Neuronal stem cell (in vitro differentiated cells): ENCODE measurements around the gene LRPAP1.

Source experiments
- DNase-seq: peaks from one replicate; pipeline ENCODE4 v3.0.0-alpha.2; 2013; ENCODE audit warnings: low spot score
- H2AFZ ChIP-seq: one replicate; pipeline ENCODE4 v1.6.1; 2013; ENCODE audit warnings: mild to moderate bottlenecking, low read length, inconsistent platforms
- H2AK5ac ChIP-seq: 2 replicates; pipeline ENCODE4 v1.6.1; 2013; ENCODE audit warnings: low read depth, mild to moderate bottlenecking, inconsistent platforms, low read length, moderate library complexity, mixed read lengths
- H2BK120ac ChIP-seq: 2 replicates; pipeline ENCODE4 v1.6.1; 2013; ENCODE audit warnings: low read depth, mild to moderate bottlenecking, inconsistent platforms, low read length, moderate library complexity, mixed read lengths
- H2BK12ac ChIP-seq: one replicate; pipeline ENCODE4 v1.6.1; 2013; ENCODE audit warnings: low read length, inconsistent platforms
- H2BK15ac ChIP-seq: 2 replicates; pipeline ENCODE4 v1.6.1; 2013; ENCODE audit warnings: mild to moderate bottlenecking, low read length, inconsistent platforms, mixed read lengths
- H2BK5ac ChIP-seq: one replicate; pipeline ENCODE4 v1.6.1; 2013; ENCODE audit warnings: inconsistent platforms, mild to moderate bottlenecking, low read length, moderate library complexity
- H3K14ac ChIP-seq: one replicate; pipeline ENCODE4 v1.6.1; 2013; ENCODE audit warnings: low read length, inconsistent platforms
- H3K18ac ChIP-seq: 2 replicates; pipeline ENCODE4 v1.6.1; 2013; ENCODE audit warnings: low read length, inconsistent platforms
- H3K23ac ChIP-seq: 2 replicates; pipeline ENCODE4 v1.6.1; 2013; ENCODE audit warnings: low read depth, mild to moderate bottlenecking, mixed read lengths, low read length, inconsistent platforms; ENCODE audit not compliant: poor library complexity
- H3K27ac ChIP-seq: replicated peaks from 3 replicates; pipeline ENCODE4 v1.5.1; 2013; ENCODE audit warnings: low read length, inconsistent platforms
- H3K27me3 ChIP-seq, 3 experiments: 2 replicates each; pipeline ENCODE4 v1.6.1; 2013; ENCODE audit warnings: low read length in 3 of 3, mild to moderate bottlenecking in 2 of 3, inconsistent platforms in 1 of 3, low read depth in 1 of 3, mixed read lengths in 1 of 3, moderate library complexity in 1 of 3; ENCODE audit not compliant: control insufficient read depth in 3 of 3, insufficient read depth in 3 of 3
- H3K36me3 ChIP-seq, 2 donors: replicated peaks in 1 of 2; 2 replicates each; pipeline ENCODE4 v1.6.1; 2013; ENCODE audit warnings: low read length in 2 of 2; ENCODE audit not compliant: control insufficient read depth in 2 of 2, insufficient read depth in 2 of 2
- H3K4ac ChIP-seq: 2 replicates; pipeline ENCODE4 v1.6.1; 2013; ENCODE audit warnings: inconsistent platforms, mild to moderate bottlenecking, low read length, moderate library complexity
- H3K4me1 ChIP-seq, 2 donors: 1 replicate in 1 of 2; 2 replicates in 1 of 2; pipeline ENCODE4 v1.6.1; 2013; ENCODE audit warnings: low read length in 2 of 2, low read depth in 1 of 2; ENCODE audit not compliant: control insufficient read depth in 2 of 2, insufficient read depth in 1 of 2
- H3K4me2 ChIP-seq: one replicate; pipeline ENCODE4 v1.6.1; 2013; ENCODE audit warnings: mild to moderate bottlenecking, low read length, inconsistent platforms; ENCODE audit not compliant: insufficient read depth, poor library complexity, severe bottlenecking
- H3K4me3 ChIP-seq, 2 donors: 2 replicates each; pipeline ENCODE4 v1.5.1; 2013; ENCODE audit warnings: low read length in 2 of 2, mild to moderate bottlenecking in 2 of 2, inconsistent platforms in 1 of 2, moderate library complexity in 1 of 2
- H3K79me1 ChIP-seq: one replicate; pipeline ENCODE4 v1.6.1; 2013; ENCODE audit warnings: low read depth, mild to moderate bottlenecking, inconsistent platforms, low read length, moderate library complexity
- H3K9ac ChIP-seq: one replicate; pipeline ENCODE4 v1.6.1; 2013; ENCODE audit warnings: mild to moderate bottlenecking, low read depth, low read length, inconsistent platforms; ENCODE audit not compliant: poor library complexity
- H3K9me3 ChIP-seq, 2 donors: replicated peaks in 1 of 2; 2 replicates each; pipeline versions ENCODE3 to v1.6.1; 2013; ENCODE audit warnings: low read length in 2 of 2, mild to moderate bottlenecking in 2 of 2, inconsistent platforms in 1 of 2, low read depth in 1 of 2, mixed read lengths in 1 of 2, moderate library complexity in 1 of 2; ENCODE audit not compliant: control insufficient read depth in 2 of 2, insufficient read depth in 1 of 2
- H4K8ac ChIP-seq: one replicate; pipeline ENCODE4 v1.6.1; 2013; ENCODE audit warnings: low read depth, mild to moderate bottlenecking, inconsistent platforms, low read length, moderate library complexity
- H4K91ac ChIP-seq: one replicate; pipeline ENCODE4 v1.6.1; 2013; ENCODE audit warnings: low read length, low read depth, mild to moderate bottlenecking, inconsistent platforms; ENCODE audit not compliant: poor library complexity
- WGBS, 2 donors: extraction: QIAGEN DNeasy Blood & Tissue Kit; methylation state at CpG; one replicate each; pipeline ENCODE4 v1.1.7; 2013; ENCODE audit warnings: missing lambda C conversion rate in 2 of 2, mixed read lengths in 1 of 2; ENCODE audit not compliant: insufficient read length in 2 of 2, insufficient replicate concordance in 1 of 2; ENCODE audit errors: extremely low coverage in 2 of 2; 5-methylcytosine and 5-hydroxymethylcytosine counted together

LRPAP1 gene

DNA sequence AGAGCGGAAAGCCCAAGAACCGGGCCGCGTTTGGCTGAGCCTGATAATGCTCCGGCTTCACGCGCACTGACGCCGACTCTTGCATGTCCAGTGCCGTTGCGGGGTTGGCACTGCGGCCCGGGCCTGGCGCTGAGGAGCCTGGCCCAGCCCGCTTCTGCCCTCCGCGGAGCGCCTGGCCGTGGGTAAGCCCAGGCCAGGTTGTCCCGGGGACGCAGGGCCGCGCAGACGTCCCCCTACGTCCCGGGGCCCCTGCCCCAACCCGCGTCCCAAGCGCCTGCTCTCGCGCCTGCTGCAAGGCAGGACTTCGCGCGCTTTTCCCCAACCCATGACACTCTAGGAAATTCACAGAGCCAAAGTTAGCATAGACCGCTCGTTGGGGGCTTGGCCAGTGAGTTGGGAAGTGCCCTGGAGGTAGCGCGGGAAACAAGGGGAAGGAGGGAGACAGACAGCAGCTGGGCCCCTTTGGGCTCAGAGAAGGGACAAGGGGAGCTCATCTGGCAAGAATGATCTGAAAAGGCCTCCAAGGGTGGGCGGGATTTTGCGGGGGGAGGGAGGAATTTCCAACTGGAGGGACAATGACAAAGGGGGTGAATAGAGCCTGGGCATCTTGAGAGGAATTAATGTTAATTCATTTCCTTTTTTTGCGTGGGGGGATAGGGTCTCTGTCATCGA, 665 bp upstream of the LRPAP1 start:
- Histone ChIP-seq H3K9ac (peak overlapping the region; percentile 81), H3K36me3 (peaks cover 9 to 24% of the 10 kb centered on the region in 2 donors), H2AK5ac (peak overlapping the region; percentile 89), H4K91ac (no peak overlapping the region), H2BK15ac (no peak overlapping the region), H2BK12ac (peak overlapping the region; percentile 81), H3K27ac (peak overlapping the region; percentile 43), H4K8ac (peak overlapping the region; percentile 92), H3K23ac (peak overlapping the region; percentile 68), H3K27me3 (peaks cover 0 to 7% (median 0%) of the 10 kb centered on the region in 3 experiments), H3K9me3 (no peaks in the 10 kb centered on the region), H3K4me1 (peaks cover 15 to 19% of the 10 kb centered on the region in 2 donors), H3K4me3 (peak overlapping the region; percentile 43 to 99), H2AFZ (peak overlapping the region; percentile 94), H2BK120ac (no peak overlapping the region), H3K18ac (peak overlapping the region; percentile 95), H3K4me2 (peak overlapping the region; percentile 62), H3K79me1 (peaks cover 21% of the 10 kb centered on the region), H2BK5ac (peak overlapping the region; percentile 75), H3K4ac (no peak overlapping the region), H3K14ac (peak overlapping the region; percentile 82)
- WGBS, 2 donors: no CpG with 5 or more reads among the region's 42 CpGs
- no peak for DNase-seq

DNA sequence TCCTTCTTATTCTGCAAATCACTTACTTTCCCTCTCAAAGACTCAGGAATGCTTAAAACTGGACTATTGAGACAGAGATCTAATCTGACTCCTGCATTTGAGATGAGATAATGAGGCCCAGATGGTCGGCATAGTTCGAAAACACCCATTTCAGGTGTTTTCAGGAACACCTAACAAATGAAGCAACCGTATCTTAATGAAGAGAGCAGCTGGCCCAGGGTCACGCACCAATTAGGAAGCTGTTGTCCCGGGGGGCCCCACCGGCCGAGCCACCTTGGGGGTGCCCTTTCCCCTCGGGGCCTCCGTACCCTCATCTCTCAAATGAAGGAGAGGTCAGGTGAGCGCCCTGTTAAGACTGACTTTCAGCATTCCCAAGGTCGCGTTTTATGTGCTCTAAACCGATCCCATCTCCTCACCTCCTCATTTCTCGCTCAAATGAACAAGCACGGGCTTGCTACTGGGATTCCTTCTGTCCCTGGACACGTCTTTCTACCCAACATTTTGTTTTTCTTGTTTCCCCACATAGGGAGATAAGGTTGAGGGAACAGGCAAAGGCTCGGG, 824 bp downstream of the LRPAP1 start:
- no peak overlapping the region for H2BK15ac ChIP-seq
- H3K79me1 ChIP-seq: peaks cover 24% of the 10 kb centered on the region
- H2BK5ac ChIP-seq: peak overlapping the region; percentile 47
- WGBS, 2 donors: no CpG with 5 or more reads among the region's 17 CpGs
- H4K8ac ChIP-seq: no peak overlapping the region
- peak overlapping the region; percentile 98 to 99 for H3K4me3 ChIP-seq
- no peak overlapping the region for H3K27ac ChIP-seq
- no peak for DNase-seq
- peak overlapping the region; percentile 98 for H3K9ac ChIP-seq
- no peak overlapping the region for H2BK12ac ChIP-seq
- H3K27me3 ChIP-seq: peaks cover 0 to 7% (median 0%) of the 10 kb centered on the region in 3 experiments
- H3K23ac ChIP-seq: no peak overlapping the region
- H2AK5ac ChIP-seq: no peak overlapping the region
- peak overlapping the region; percentile 98 for H2AFZ ChIP-seq
- H3K18ac ChIP-seq: no peak overlapping the region
- H3K9me3 ChIP-seq: no peaks in the 10 kb centered on the region
- H3K36me3 ChIP-seq: peaks cover 9 to 38% of the 10 kb centered on the region in 2 donors
- H3K4ac ChIP-seq: no peak overlapping the region
- no peak overlapping the region for H4K91ac ChIP-seq
- peak overlapping the region; percentile 79 for H3K4me2 ChIP-seq
- no peak overlapping the region for H2BK120ac ChIP-seq
- peaks cover 15 to 28% of the 10 kb centered on the region in 2 donors for H3K4me1 ChIP-seq
- no peak overlapping the region for H3K14ac ChIP-seq

DNA sequence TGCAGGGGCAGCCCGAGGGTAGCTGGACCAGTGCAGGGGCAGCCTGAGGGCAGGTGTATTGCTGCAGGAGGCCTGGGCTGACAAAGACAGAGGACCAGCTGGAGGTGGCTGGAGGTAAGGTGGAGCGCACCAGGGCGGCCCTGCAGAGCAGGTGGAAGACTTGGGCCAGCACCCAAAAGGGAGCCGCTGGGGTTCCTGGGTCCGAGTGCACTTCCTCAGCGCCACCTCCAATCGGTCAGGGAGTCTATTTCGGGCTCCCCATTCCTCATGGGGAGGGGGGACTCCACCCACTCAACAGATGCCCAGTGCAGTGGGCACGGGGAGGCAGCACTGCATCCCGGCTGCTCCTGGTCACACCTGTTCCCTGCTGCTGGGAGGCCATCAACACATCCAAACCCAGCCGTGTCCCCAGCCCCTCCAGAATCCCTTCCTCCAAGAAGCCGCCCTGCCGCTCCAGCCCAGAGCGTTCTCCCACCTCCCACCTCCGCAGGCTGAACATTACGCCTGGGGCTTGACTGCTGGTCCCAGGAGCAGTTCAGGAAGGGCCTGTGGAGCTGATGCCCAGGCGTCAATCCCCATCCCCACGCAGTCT, 1.5 kb downstream of the LRPAP1 start:
- peak overlapping the region in 1 of 2 donors; percentile 99 for H3K4me3 ChIP-seq
- H3K9me3 ChIP-seq: no peaks in the 10 kb centered on the region
- H2BK12ac ChIP-seq: no peak overlapping the region
- H3K9ac ChIP-seq: peak overlapping the region; percentile 10
- no peak overlapping the region for H2BK120ac ChIP-seq
- peak overlapping the region; percentile 85 for H3K4ac ChIP-seq
- peak overlapping the region; percentile 4 for H4K8ac ChIP-seq
- H3K4me2 ChIP-seq: peak overlapping the region; percentile 79
- peaks cover 9 to 45% of the 10 kb centered on the region in 2 donors for H3K36me3 ChIP-seq
- peak overlapping the region; percentile 29 for H2BK5ac ChIP-seq
- H3K18ac ChIP-seq: peak overlapping the region; percentile 64
- H3K79me1 ChIP-seq: peaks cover 25% of the 10 kb centered on the region
- WGBS, 2 donors: no CpG with 5 or more reads among the region's 18 CpGs
- peak overlapping the region; percentile 1 for H3K23ac ChIP-seq
- no peak overlapping the region for H2AFZ ChIP-seq
- H3K14ac ChIP-seq: peak overlapping the region; percentile 44
- H4K91ac ChIP-seq: peak overlapping the region; percentile 22
- peak overlapping the region; percentile 54 for H2AK5ac ChIP-seq
- DNase-seq: no peak
- H3K27ac ChIP-seq: no peak overlapping the region
- no peak overlapping the region for H2BK15ac ChIP-seq
- peaks cover 15 to 29% of the 10 kb centered on the region in 2 donors for H3K4me1 ChIP-seq
- peaks cover 0 to 7% (median 0%) of the 10 kb centered on the region in 3 experiments for H3K27me3 ChIP-seq

DNA sequence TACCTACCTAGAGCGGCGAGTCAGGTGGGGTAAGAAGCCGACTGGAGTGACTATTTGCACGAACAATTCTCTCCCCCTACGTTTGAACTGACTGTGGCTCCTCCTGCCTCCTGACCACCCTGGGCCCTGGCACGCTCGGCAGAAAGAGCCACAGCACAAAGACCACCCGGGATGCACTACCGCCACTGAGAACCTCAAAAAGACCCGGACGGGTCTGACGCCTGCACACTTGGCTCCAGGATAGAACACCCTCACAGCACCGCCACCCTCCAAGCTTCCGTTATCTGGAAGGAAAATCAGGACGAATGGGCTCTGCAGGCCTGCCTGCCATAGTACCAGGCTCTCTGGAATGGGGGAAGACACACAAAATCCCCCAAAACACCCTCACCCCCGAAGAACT, 2.2 kb downstream of the LRPAP1 start:
- H3K4me3 ChIP-seq: no peak overlapping the region

More for the DNA sequence above, 2.2 kb downstream of the LRPAP1 start:
- no CpG with 5 or more reads among the region's 16 CpGs for WGBS, 2 donors
- Histone ChIP-seq H2AK5ac (no peak overlapping the region), H3K79me1 (peaks cover 25% of the 10 kb centered on the region), H3K14ac (no peak overlapping the region), H2BK120ac (no peak overlapping the region), H3K27me3 (peaks cover 0 to 7% (median 0%) of the 10 kb centered on the region in 3 experiments), H3K18ac (no peak overlapping the region), H3K9ac (no peak overlapping the region), H2BK15ac (no peak overlapping the region), H3K4me1 (peaks cover 15 to 30% of the 10 kb centered on the region in 2 donors), H2BK12ac (no peak overlapping the region), H4K8ac (no peak overlapping the region), H3K27ac (no peak overlapping the region), H3K36me3 (peaks cover 9 to 52% of the 10 kb centered on the region in 2 donors), H3K4me2 (no peak overlapping the region), H4K91ac (no peak overlapping the region), H2BK5ac (peak overlapping the region; percentile 84), H2AFZ (no peak overlapping the region), H3K23ac (peak overlapping the region; percentile 1), H3K9me3 (no peaks in the 10 kb centered on the region), H3K4ac (no peak overlapping the region)
- DNase-seq: no peak
